Airway epithelial cell (primary cell): Measurements from ENCODE around the gene S100A2. TPM values are rescaled to one million over a fixed set of nuclear protein-coding genes. Genes with fewer than 3 reads are reported as not detected.

Experiments
- total RNA-seq: library from RNA; depleted of rRNA; stranded (reverse); fragments of >200 nt; gene quantifications from 2 replicates; pipeline ENCODE4 v1.2.3, GENCODE V29; 2015

S100A2 gene
- 5,324 and 7,203 TPM in 2 replicates for total RNA-seq

DNA sequence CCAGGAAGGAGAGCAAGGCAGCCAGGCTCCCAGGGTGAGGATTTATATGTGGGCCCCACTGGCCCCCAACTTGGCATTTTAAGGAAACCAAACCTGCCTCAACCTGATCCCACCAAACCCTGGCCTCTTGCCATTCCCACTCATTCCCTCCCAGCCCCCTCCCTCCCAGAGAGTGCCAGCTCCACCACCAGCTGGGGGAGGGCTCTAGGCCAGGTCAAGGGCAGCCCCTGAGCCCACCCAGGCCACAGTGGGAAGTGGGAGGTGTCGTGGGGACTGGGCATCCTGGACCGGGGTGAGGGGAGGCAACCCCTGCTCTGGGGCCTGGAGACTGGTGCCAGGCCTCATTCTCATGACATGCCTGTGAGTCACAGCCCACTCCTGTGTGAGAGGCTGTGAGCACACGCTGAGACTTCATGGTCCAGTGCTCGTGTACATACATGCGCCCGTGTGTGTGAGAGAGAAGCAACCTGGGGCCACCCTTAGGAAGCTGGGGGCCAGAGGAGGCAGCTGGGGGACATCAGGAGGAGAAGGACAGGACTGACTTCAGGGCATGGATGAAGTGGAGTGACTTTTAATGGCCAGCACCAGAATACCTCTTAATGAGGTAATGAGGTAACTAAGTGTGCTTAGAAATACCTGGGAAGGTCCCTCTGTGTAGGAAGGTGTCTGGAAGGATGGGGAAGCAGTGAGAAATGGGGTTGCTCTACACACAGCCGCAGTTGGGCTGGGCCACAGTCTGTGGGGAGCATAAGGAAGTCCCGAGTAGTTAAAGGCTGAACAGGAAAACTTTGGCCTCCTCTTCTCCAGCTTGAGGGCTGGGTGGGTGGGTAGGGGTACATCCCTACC lies at the start of gene S100A2:
S100A2 (minus strand) TSS at position 316 of the 846 bp plus-strand sequence. CDS start 1,967 bp downstream, outside the sequence.

DNA sequence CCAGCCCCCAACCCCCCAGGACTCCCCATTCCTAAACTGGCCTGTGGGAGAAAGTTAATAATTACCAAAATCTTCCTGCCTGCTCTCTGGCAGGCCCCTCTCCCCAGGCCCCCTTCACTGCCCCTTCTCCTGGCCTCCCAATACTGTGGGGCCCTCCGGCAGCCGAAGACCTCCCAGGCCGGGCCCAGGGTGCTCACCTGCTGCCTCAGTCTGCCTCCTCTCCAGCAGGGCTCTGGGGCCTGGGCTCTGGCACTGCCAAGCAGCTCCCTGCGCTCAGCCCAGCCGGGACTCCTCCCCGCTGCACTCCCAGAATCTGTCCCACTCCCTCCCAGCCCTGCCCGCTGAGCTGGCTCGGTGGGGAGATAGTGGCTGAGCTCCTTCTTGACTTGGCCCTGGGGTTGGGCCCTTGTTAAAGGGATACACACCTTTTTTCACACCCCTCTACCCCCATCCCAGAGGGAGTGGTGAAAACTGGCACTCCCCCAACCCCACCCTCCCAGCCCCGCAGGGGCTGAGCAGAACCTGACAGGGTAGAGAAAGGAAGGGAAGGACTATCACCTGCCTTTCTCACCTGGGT lies 47.2 kb upstream of the S100A2 start, which contains the start of gene S100A16:
S100A16 (minus strand) TSS at position 383 of the 577 bp plus-strand sequence. CDS start 4,986 bp downstream, outside the sequence.

DNA sequence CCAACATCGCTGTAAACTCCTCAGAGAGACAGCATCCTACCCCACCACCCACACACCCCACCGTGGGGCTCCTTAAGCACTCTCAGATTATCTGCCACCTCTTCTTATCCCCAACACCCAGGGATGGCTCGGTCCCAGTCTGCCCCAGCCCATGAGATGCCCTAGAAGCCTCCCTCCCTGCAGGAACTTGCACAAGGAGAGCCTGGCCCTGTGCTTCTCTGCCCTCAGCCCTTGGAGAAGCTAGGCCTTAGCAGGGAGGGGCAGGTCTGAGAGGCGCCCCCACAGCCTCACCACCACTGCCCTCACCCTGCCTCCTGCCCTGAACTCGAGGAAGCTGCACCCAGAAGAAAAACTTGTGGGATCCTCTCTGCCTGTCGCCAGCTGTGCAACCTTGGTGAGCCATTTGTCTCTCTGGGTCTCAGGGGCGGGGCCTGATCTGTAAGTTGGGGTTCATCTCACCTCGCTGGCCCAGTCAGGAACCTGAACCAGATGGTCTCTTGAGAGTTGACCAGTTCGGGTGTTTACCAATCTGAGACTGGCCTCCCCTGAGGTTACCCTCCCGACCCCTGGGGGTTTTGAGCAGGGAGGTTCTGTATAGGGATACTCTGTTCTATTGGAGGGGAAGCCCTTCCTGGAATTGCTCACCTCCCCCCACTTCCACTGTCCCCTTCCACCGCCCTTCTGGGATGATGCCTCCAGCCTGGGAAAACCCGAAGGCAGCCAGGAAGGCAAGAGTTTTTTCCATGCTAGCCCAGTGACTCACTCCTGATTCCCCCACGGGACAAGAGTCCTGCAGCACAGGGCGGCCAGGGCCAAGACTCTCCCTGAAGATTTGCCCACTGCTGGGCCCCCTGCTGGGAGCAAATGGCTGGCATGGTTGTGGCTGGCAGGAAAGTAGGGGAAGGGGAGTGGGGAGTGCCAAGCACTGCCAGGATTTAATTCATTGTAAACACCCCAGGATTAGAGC lies 16.6 kb downstream of the S100A2 start, which contains the start of gene S100A3:
S100A3 (minus strand) TSS at position 537 of the 967 bp plus-strand sequence. CDS start 773 bp downstream, outside the sequence.

DNA sequence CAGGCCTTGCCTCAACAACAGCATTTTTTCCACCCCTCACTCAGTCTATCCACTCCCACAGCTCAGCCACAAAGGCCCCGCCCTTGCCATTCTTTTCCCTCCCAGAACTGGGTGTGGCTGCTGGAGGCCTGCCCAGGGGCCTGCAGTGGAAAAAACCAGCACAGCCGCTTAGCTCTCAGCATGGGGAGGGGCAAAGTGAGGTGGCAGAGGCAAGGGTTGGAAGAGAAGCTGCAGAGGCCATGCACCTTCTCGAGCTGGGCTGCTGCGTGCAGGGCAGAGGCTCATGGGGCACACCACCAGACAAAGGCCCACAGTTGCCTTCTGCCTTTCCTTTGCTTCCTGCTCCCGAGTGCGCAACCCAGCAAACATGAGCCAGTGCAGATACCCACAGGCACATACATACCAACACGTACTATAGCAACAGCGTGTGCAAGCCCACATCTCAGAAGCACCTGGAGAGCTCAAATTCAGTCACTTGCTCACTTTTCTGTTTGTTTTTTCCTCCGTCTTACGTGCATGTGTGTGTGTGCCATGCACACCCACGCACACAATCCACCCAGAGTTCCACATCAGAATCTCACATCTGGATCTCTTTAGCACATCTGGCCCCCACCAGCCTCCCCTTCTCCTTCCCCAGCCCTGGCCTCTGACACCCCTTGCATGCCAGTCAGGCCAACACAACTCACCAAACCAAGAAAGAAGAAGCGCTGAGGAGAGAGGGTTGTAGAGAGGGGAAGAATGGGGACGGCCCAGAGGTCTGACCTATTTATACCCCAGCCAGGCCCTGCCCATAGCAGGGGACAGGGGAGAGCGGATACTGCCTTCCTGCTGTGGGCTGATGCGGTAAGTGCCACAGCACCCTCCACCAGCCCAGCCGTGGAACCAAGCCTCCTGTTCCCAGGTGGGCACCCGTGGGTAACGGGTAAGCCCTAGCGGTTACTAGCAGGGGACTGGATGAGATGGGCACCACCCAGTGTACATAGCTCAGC lies 20.3 kb downstream of the S100A2 start, which contains the start of gene S100A4:
S100A4 (minus strand) TSS at position 740 of the 989 bp plus-strand sequence. CDS start 1,012 bp downstream, outside the sequence.

DNA sequence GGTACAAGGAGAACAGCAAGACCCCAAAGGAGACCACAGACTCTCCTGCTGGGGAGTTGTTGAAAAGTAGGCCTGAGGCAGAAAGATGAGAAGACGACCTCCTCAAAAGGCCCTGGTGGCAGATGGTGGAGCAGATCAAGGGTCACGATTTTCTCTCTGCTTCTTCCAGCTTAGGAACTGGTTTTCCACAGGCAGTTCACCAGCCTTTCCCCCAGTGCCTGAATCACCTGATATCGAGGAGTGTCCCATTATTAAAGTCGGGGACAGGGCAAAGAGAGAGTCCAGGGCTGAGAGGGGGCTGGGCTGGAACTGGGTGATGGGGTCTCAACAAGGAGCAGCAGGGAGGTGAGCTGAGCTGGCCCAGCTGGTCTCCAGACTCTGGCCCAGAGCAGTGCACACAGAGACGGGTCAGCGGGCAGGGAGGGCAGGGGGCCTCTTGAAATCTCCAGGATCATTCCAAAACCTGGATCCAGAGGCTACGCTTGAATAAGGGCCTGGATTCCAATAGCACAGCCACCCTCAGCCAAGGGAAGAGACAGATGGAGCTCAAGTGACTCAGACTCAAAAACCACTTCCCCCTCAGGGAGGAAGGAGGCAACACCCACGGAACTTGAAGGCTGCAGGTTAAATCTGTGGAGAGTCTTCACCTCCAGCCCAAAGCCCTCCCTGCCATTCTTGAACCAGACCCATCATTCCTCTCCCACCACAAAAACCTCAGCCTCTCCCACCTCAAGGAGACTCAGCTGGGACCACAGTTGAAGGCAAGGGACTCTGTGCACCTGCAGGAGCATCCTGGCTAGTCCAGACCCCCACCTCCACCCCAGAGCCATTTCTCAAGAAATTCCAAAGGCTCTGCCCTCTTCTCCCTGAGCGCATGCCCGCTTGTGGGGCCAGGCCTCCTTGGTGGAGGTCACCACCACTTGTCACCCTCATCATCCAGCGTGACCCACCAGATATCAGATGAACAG lies 25.0 kb downstream of the S100A2 start, which contains the start of gene S100A5:
S100A5 (minus strand) TSS at position 541 of the 968 bp plus-strand sequence. CDS start 743 bp downstream, outside the sequence.

DNA sequence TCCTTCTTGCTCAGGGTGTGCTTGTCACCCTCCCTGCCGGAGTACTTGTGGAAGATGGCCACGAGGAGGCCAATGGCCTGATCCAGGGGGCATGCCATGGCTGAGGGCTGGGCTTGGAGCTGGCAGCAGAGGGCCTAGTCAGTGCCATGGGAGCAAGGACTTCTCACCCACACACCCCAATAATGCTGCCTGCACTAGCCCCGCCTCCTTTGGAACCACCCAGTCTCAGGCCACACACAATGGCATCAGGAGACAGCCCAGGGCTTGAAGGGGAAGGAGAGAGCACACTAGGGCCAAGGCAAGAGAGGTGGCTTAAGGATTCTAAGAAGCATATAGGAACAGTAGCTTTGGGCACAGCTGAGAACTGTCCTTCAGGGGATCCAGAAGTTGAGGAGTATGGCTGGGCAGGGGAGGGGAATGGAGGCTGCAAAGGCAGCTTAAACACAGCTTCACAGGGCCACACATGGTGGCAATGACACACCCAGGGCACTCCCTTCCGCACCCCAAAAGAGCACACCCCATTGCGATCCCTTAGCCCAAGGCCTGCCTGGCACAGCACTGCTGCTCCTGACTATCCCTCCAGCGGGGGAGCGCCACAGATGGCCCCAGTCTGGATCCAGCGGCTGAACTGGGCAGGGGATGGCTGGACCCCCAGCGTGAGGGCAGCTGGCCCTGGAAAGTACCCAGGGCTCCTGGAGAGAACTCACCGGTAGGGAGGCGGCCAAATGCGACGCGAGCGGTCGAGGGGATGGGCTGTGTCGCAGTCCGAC lies 30.2 kb downstream of the S100A2 start, which contains the start of gene S100A6:
S100A6 (minus strand) TSS at position 750 of the 770 bp plus-strand sequence; CDS start at position 98, 652 bp downstream.

Other genes with a start within 250 kb of the S100A2 start
- 3.5 and 10.7 TPM in 2 replicates for gene PGLYRP4, start 217.0 kb downstream of the S100A2 start, total RNA-seq
- 4,961 and 5,057 TPM in 2 replicates for gene S100A9, start 208.0 kb downstream of the S100A2 start, total RNA-seq
- gene S100A12, start 190.2 kb downstream of the S100A2 start, total RNA-seq: 4.7 and 5.3 TPM in 2 replicates
- 1,254 and 1,417 TPM in 2 replicates for gene S100A8, start 174.8 kb downstream of the S100A2 start, total RNA-seq
- gene S100A7A, start 149.3 kb downstream of the S100A2 start, total RNA-seq: not detected in 2 replicates
- gene S100A7, start 105.2 kb downstream of the S100A2 start, total RNA-seq: 0.42 and 3.5 TPM in 2 replicates
- gene S100A6, start 29.9 kb downstream of the S100A2 start, total RNA-seq: 2,657 and 2,815 TPM in 2 replicates
- gene S100A5, start 24.9 kb downstream of the S100A2 start, total RNA-seq: 0.49 TPM in 1 of 2 replicates, not detected in the other
- gene S100A4, start 20.0 kb downstream of the S100A2 start, total RNA-seq: 45.3 and 57.0 TPM in 2 replicates
- 4.6 and 9.0 TPM in 2 replicates for gene S100A3, start 16.6 kb downstream of the S100A2 start, total RNA-seq
- gene S100A16, start 47.3 kb upstream of the S100A2 start, total RNA-seq: 1,881 and 1,940 TPM in 2 replicates
- gene S100A14, start 50.5 kb upstream of the S100A2 start, total RNA-seq: 1,909 and 2,185 TPM in 2 replicates
- 124 and 160 TPM in 2 replicates for gene S100A13, start 61.7 kb upstream of the S100A2 start, total RNA-seq
- not detected in 2 replicates for gene S100A1, start 62.6 kb upstream of the S100A2 start, total RNA-seq
- 43.7 and 46.6 TPM in 2 replicates for gene CHTOP, start 68.2 kb upstream of the S100A2 start, total RNA-seq
- 56.8 and 62.6 TPM in 2 replicates for gene SNAPIN, start 92.9 kb upstream of the S100A2 start, total RNA-seq
- gene ILF2, start 105.1 kb upstream of the S100A2 start, total RNA-seq: 208 and 209 TPM in 2 replicates
- gene NPR1, start 112.8 kb upstream of the S100A2 start, total RNA-seq: not detected in 2 replicates
- gene INTS3, start 162.2 kb upstream of the S100A2 start, total RNA-seq: 22.5 and 25.0 TPM in 2 replicates
- gene SLC27A3, start 209.6 kb upstream of the S100A2 start, total RNA-seq: 11.3 and 19.6 TPM in 2 replicates